NCI-H1105 treated with DMSO at 0.1 percent for 48 hours (cell line): ENCODE measurements around the gene MUC5B.

Experiments used
- DNase-seq: peaks from one replicate; lab custom pipeline; 2025; lab: John Stamatoyannopoulos, UW

The MUC5B gene

DNA sequence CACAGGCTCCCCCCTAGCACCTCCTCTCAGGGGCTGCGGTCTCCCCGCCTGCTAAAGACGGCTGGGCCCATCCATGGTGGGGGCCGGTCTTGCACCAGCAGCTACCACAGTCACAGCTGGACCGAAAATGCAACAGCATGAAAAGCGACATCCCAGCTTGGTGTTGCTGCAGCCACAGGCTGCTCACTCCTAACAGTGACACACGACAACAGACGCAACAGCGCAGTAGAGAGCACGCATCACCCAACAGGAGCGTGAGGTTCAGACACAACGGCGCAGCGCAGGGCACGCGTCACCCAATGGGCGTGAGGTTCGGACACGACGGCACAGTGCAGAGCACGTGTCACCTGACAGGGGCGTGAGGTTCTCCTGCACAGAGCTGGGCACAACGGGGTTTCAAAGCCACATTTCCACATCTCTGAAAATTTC is 62.5 kb downstream of the MUC5B start:
- no peak for DNase-seq

- no peak for DNase-seq
Observed at GRCh38 chr11:1285876-1286275, 63.0 kb downstream of the MUC5B start.

DNA sequence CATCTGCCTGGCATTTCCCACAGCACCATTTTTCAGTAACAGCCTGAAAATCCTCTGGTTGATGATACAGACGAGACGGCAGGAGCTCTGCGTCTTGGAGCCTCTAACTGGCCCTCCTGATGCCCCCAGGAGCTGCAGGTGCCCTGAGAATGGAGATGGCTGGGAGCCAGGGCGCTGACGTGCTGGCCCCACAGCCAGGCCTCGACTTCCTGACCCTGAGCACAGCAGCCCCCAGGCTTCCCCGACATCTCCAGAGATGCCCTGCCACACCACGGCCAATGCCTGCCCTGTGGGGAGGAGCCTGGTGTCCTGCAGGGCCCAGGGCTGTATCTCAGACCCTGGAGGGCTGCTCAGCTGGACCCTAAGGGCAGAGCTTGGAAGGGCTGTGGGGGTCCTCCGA is 65.1 kb downstream of the MUC5B start:
- no peak for DNase-seq

- no peak for DNase-seq
Observed at GRCh38 chr11:1288426-1289151, 65.7 kb downstream of the MUC5B start.

GRCh38 chr11:1289211-1289935 is 66.5 kb downstream of the MUC5B start:
- no peak for DNase-seq

- no peak for DNase-seq
Observed at GRCh38 chr11:1290052-1291040, 67.5 kb downstream of the MUC5B start.

DNA sequence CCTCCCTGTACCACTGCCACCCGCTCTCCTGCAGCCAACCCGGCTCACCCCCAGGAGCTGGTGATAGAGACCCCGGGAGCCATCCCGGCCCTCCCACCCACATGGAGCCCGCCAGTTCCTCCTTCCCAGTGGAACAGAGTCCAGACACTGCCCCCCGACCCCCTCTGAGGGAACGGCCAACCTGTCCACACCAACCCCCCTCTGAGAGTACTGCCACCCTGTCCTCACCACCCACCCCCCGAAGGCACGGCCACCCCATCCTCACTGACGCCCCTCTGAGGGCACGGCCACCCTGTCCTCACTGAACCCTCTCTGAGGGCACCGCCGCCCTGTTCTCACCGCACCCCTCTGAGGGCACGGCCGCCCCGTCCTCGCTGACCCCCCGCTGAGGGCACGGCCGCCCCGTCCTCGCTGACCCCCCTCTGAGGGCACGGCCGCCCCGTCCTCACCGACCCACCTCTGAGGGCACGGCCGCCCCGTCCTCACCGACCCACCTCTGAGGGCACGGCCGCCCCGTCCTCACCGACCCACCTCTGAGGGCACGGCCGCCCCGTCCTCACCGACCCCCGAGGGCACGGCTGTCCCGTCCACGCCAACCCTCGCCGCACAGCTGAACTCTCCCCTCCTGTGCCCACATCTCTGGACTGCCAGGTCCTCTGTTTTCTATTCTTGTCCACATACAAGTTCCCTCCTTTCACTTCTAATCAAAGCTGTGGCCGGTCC is 68.6 kb downstream of the MUC5B start:
- no peak for DNase-seq

DNA sequence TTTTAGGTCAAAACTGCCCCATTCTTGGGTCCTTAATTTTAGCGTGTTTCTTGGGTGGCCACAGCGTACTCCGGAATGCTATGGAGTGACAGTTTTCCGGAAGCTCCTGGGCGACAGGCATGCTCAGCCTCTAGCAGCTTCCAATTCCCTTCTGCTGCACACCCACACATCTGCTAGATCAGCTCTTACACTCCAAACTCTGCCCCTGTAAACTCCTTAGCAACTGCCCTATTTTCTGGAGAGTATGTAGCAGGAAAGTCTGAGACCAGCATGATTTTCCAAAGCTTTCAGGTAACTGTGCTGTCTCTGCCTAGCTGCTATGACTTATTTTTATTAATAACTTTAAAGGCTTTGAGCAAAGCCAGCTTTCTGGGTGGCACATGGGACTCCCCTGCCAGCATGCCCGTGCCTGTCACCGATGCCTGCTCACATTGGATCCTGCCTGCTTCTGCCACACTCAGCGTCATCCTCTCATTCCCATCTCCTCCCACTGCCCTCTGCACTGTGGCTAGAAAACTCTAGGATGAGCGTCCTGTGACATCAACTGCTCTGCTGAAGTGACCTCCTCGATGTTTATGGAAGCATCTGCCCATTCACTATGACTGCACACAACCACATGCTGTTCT is 69.3 kb downstream of the MUC5B start:
- DNase-seq, result no peak

DNA sequence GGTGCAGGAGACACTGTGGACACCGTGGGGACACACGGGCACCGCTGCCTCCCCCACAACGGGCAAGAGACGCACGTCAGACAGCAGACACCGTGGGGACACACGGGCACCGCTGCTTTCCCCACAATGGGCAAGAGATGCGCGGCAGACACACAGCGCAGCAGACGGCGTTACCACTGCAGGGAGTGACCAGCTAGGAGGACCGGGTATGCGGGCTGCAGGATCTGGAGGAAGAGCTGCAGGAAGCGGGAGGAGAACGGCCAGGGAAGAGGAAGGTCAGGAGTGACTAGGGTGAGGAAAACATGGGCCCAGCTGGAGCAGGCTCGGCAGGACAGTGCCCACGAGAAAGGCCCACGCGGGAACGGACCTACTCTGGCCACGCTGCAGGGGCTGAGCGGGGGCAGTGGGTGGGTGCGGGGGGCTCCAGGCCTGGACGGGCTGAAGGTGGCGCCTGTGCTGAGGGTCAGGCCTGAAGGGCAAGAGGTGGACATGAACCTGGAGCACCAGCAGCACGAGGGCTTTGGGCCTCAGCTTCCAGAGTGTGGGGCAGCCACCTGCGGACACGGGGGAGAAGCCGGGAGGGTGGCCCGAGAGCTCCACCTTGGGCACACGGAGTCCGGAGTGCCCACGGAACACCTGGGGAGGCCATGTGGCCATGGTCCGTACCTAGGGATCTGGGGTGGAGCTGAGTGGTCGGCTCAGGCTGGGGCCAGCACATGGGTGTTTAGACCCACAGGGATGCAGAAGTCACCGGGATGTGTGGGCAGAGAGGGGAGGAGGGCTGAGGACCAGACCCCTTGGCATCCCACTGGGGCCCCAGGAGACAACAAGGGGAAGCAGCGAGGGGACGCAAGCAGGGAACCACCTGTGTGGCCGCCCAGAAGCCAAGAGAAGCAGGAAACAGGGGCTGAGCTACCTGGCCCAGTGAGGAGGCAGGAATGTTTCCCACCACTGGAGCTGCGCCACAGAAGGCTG is 70.1 kb downstream of the MUC5B start:
- no peak for DNase-seq

DNA sequence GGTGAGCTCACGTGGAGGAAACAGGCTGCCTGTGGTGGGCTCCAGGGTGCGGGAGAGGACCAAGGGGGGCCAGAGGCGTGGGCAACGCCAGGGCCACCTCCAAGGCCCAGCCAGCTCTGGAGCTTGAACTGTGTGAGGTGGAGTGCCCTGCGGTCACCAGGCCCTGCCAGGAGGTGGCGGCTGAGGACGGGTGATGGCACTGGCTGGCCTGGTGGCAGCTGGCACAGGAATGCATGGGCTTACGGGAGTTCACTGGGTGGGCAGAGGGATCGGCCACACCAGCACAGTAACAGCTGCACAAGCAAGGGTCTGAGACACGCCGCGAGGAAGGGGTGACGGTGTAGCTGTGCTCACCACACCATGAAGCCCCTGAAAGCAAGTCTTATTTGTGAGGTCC is 70.8 kb downstream of the MUC5B start:
- no peak for DNase-seq

DNA sequence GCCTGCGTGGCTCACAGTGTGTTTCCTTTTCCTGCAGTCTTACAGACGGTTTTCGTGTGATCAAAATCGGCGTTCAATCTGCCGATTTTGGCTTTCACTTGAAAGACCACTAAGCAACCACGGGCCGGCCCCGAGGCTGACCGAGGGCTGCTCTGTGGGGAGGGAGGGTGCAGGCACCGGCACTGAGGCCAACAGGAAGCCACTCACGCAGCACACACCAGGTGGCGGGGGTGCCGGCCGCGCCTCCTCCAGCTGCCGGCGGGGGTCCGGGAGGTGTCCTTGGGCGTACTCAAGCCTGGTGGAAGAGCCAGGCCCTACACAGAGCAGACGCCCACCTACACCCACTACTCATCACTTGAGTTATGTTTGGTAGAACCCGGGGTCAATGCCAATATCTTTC is 72.2 kb downstream of the MUC5B start:
- no peak for DNase-seq

- DNase-seq, result no peak
Observed at GRCh38 chr11:1295591-1295990, 72.7 kb downstream of the MUC5B start.

GRCh38 chr11:1296287-1296686 is 73.4 kb downstream of the MUC5B start:
- no peak for DNase-seq

GRCh38 chr11:1297011-1297575 is 74.2 kb downstream of the MUC5B start:
- no peak for DNase-seq

GRCh38 chr11:1297576-1298473 is 75.0 kb downstream of the MUC5B start:
- no peak for DNase-seq

GRCh38 chr11:1298695-1299492 is 76.0 kb downstream of the MUC5B start:
- DNase-seq, result no peak

- no peak for DNase-seq
Observed at GRCh38 chr11:1299621-1300020, 76.8 kb downstream of the MUC5B start.

GRCh38 chr11:1300121-1300520 is 77.3 kb downstream of the MUC5B start:
- no peak for DNase-seq
